Measurements from ENCODE around the gene CTAGE6.
"Not testable (repeated sequence)": the region's sequence is repeated elsewhere in the genome, so short reads cannot be mapped to it uniquely, and the experiment has no call there.

The CTAGE6 gene, protein sequence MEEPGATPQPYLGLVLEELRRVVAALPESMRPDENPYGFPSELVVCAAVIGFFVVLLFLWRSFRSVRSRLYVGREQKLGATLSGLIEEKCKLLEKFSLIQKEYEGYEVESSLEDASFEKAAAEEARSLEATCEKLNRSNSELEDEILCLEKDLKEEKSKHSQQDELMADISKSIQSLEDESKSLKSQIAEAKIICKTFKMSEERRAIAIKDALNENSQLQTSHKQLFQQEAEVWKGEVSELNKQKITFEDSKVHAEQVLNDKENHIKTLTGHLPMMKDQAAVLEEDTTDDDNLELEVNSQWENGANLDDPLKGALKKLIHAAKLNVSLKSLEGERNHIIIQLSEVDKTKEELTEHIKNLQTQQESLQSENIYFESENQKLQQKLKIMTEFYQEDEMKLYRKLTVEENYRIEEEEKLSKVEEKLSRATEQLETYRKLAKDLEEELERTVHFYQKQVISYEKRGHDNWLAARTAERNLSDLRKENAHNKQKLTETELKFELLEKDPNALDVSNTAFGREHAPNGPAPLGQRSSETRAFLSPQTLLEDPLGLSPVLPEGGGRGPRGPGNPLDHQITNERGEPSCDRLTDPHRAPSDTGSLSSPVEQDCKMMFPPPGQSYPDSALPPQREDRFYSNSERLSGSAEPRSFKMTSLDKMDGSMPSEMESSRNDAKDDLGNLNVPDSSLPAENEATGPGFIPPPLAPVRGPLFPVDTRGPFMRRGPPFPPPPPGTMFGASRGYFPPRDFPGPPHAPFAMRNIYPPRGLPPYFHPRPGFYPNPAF

GRCh38 chr7:143757596-143757995 lies at the start of gene CTAGE6:
Gene CTAGE6 (minus strand): TSS chr7:143757696. CDS start chr7:143757658, 38 bp downstream.
- H3K4me3 ChIP-seq (ENCODE audit: low read depth, low read length); DNase-seq; in situ Hi-C loops (cut with HindIII; ENCODE audit: low pct_ligation_motif_present, low sequenced_read_pairs); H3K36me3 ChIP-seq (replicated peaks); H3K27ac ChIP-seq; H3K27me3 ChIP-seq (replicated peaks): not testable (repeated sequence)

DNA sequence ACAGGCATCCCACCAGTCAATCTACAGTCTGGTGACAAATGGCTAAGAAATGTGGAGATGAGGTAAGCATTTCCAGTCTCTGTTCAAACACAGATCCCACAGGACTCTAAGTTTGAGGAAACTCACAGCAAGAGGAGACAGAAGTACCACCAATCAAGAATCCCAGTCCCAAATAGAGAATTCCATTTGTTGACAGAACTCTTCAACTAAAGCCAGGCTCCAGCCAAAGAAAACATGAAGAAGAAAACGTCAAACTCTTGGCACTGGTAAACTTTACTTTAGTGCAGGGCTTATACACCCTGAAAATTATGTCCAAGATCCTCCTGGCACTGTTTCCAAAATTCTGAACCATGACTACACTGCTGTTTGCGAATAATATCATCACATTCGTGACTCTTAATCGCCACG lies 49.2 kb upstream of the CTAGE6 start:
- H3K4me3 ChIP-seq (ENCODE audit: low read depth, low read length); H3K36me3 ChIP-seq (replicated peaks); in situ Hi-C loops (cut with HindIII; ENCODE audit: low pct_ligation_motif_present, low sequenced_read_pairs); H3K27ac ChIP-seq; H3K27me3 ChIP-seq (replicated peaks): not testable (repeated sequence)
- peak; percentile 80 for DNase-seq

DNA sequence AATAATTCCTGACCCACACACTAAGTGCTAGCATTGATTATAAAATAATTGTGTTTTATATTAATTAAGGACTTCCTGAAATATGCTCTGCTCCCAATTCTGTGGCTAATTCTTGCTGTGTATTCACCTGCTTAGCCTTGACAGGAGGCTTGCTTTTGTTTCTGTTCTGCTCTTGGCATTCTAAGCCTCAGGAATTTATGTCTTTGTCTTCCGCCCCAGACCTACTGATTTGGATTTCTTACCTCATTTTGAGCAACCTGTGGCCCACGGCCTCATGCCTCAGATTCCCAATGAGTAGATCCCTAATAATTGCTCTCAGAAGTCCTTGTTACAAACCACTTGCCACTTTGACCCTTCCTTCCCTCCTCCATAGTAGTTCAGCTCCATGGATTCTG lies 40.4 kb upstream of the CTAGE6 start:
- H3K4me3 ChIP-seq (ENCODE audit: low read depth, low read length); in situ Hi-C loops (cut with HindIII; ENCODE audit: low pct_ligation_motif_present, low sequenced_read_pairs); H3K27me3 ChIP-seq (replicated peaks); H3K36me3 ChIP-seq (replicated peaks); H3K27ac ChIP-seq; DNase-seq: not testable (repeated sequence)

DNA sequence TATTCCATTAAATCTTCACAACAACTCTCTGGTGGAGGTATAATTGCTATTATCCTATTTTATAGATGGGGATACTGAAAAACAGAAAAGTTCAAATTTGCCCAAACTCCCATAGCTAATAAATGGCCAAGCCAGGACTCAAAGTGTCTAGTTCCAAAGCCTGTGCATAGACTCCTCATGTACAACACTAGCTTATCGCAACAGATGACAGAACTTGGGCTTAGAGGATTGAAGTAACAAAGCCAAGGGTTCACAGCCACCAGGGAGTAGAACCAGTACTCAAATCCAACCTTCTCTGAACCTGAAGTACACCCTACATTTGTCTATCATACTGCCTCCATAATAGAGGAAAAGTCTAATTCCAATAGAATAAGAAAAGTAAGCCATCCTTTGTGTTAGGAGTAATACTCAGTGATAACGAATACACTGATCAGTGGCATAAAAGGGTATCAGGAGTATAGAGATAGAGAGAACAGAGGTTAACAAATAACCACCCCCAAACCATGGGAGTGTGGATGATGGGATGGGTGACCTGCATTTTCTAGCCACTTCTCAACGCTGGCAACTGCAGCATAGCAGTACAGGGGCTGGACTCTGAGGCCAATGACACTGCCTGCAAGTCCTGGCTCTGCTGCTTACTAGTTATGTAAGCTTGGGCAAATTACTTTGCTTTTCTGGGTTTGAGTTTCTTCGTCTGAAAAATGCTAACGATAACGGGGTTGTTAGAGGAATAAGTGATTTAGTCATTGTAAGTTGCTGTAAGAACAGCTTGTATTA lies 39.8 kb upstream of the CTAGE6 start:
- H3K4me3 ChIP-seq (ENCODE audit: low read depth, low read length); in situ Hi-C loops (cut with HindIII; ENCODE audit: low pct_ligation_motif_present, low sequenced_read_pairs); H3K27me3 ChIP-seq (replicated peaks): not testable (repeated sequence)

GRCh38 chr7:143795653-143796052 lies 38.2 kb upstream of the CTAGE6 start:
- H3K36me3 ChIP-seq (replicated peaks); H3K27ac ChIP-seq; H3K27me3 ChIP-seq (replicated peaks); H3K4me3 ChIP-seq (ENCODE audit: low read depth, low read length); DNase-seq; in situ Hi-C loops (cut with HindIII; ENCODE audit: low pct_ligation_motif_present, low sequenced_read_pairs): not testable (repeated sequence)

More for the DNA sequence above, 39.8 kb upstream of the CTAGE6 start:
- not testable (repeated sequence) for DNase-seq; H3K36me3 ChIP-seq (replicated peaks); H3K27ac ChIP-seq

DNA sequence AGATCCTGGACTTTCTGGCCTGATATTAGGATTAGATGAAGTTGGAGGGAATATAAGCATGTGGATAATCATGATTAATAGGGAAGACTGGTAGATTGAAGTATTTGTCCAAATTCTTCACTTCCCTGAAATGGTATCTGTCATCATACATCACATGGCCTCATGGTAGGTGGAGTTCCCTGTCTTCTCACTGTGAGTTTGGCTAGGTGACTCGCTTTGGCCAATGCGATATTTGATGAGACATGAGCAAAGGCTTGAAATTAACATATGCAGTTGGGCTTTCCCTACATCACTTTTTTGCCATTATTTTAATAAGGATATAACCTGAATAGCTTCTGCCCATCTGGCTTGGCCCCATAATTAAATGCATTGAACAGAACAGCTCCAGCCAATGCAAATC lies 35.1 kb upstream of the CTAGE6 start:
- peak; percentile 58 for DNase-seq
- H3K27me3 ChIP-seq (replicated peaks); H3K27ac ChIP-seq; H3K36me3 ChIP-seq (replicated peaks); H3K4me3 ChIP-seq (ENCODE audit: low read depth, low read length); in situ Hi-C loops (cut with HindIII; ENCODE audit: low pct_ligation_motif_present, low sequenced_read_pairs): not testable (repeated sequence)

DNA sequence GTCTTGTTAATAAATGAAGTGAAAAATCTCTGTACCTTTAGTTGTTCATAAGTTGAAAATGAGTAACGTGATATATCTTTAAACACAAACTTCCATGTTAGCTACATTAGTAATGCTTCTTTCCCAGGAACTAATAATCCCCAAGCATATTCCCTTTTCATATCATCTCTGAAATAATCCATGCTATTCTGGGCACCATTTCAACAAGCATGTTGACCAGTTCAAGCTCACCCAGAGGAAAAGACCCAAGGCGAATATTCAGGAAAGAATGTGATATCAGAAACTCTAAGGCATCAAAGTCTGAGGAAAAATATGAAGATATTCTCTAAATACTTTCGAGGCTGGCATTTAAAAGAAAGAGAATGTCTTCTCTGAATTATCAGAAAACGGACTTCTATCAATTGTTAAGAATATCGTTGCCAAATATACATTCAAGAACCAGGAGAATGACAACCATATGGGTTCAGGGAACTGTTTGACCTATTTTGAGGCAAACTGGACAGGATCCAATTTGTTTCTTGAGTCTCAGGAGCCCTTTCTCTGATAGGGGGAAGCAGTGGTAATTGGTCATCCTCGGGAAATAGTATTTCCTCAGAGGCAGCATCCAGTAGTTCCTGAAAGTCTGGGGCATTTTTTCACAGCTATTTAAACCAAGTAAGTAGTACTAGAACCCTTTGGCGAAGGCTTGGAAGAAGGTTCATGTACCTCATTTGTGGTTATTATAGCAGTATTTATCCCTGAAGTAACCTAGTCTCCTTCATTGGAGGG lies 28.1 kb upstream of the CTAGE6 start:
- H3K27me3 ChIP-seq (replicated peaks); in situ Hi-C loops (cut with HindIII; ENCODE audit: low pct_ligation_motif_present, low sequenced_read_pairs): not testable (repeated sequence)

GRCh38 chr7:143779591-143779990 lies 22.1 kb upstream of the CTAGE6 start:
- H3K4me3 ChIP-seq (ENCODE audit: low read depth, low read length); H3K27ac ChIP-seq; H3K36me3 ChIP-seq (replicated peaks); DNase-seq; in situ Hi-C loops (cut with HindIII; ENCODE audit: low pct_ligation_motif_present, low sequenced_read_pairs); H3K27me3 ChIP-seq (replicated peaks): not testable (repeated sequence)

More for the DNA sequence above, 28.1 kb upstream of the CTAGE6 start:
- not testable (repeated sequence) for H3K36me3 ChIP-seq (replicated peaks); DNase-seq; H3K4me3 ChIP-seq (ENCODE audit: low read depth, low read length); H3K27ac ChIP-seq

GRCh38 chr7:143772738-143773468 lies 15.4 kb upstream of the CTAGE6 start:
- H3K36me3 ChIP-seq (replicated peaks); in situ Hi-C loops (cut with HindIII; ENCODE audit: low pct_ligation_motif_present, low sequenced_read_pairs); H3K27me3 ChIP-seq (replicated peaks); DNase-seq; H3K4me3 ChIP-seq (ENCODE audit: low read depth, low read length); H3K27ac ChIP-seq: not testable (repeated sequence)

- H3K27me3 ChIP-seq (replicated peaks); H3K27ac ChIP-seq; H3K36me3 ChIP-seq (replicated peaks); DNase-seq; H3K4me3 ChIP-seq (ENCODE audit: low read depth, low read length); in situ Hi-C loops (cut with HindIII; ENCODE audit: low pct_ligation_motif_present, low sequenced_read_pairs): not testable (repeated sequence)
These were observed 10.0 kb upstream of the CTAGE6 start for GRCh38 chr7:143767531-143767930.

- H3K36me3 ChIP-seq (replicated peaks); H3K4me3 ChIP-seq (ENCODE audit: low read depth, low read length); H3K27me3 ChIP-seq (replicated peaks); H3K27ac ChIP-seq; in situ Hi-C loops (cut with HindIII; ENCODE audit: low pct_ligation_motif_present, low sequenced_read_pairs): not testable (repeated sequence)
- peak; percentile 31 for DNase-seq
These were observed 8.2 kb upstream of the CTAGE6 start for GRCh38 chr7:143765678-143766077.

DNA sequence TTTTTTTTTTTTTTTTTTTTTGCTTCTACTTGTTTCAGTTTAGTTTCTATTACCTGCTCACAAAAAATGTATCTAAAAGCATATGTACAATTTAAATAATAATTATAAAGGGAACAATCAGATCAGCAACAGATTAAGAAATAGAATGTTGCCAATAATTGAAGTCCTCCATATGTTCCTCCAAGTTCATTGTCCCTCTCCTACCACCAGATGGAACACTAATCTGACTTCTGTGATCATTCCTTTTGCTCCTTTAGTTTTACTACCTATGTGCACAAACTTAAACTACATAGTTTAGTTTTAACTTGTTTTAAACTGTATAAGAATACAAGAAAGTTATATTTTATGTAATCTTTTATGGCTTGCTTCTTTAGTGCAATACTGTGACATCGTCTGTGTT lies 5.6 kb upstream of the CTAGE6 start:
- H3K36me3 ChIP-seq (replicated peaks); H3K27me3 ChIP-seq (replicated peaks); in situ Hi-C loops (cut with HindIII; ENCODE audit: low pct_ligation_motif_present, low sequenced_read_pairs); DNase-seq; H3K4me3 ChIP-seq (ENCODE audit: low read depth, low read length); H3K27ac ChIP-seq: not testable (repeated sequence)

- DNase-seq; H3K27me3 ChIP-seq (replicated peaks); in situ Hi-C loops (cut with HindIII; ENCODE audit: low pct_ligation_motif_present, low sequenced_read_pairs); H3K4me3 ChIP-seq (ENCODE audit: low read depth, low read length); H3K36me3 ChIP-seq (replicated peaks); H3K27ac ChIP-seq: not testable (repeated sequence)
These were observed 12.2 kb downstream of the CTAGE6 start for GRCh38 chr7:143745340-143745739.

All from brain microvascular endothelial cell (primary cell).